K562 treated with DMSO at 1 percent for 24 hours (cell line): ENCODE data around the gene NTMT1. TPM values are rescaled to one million over a fixed set of nuclear protein-coding genes. Genes with fewer than 3 reads are reported as not detected.

Experiments
- total RNA-seq: library from RNA; unstranded; fragments of 300-600 nt; gene quantifications from 2 replicates; pipeline ENCODE4 v1.2.3, GENCODE V29; 2022; ENCODE audit warnings: low read depth; ENCODE audit not compliant: insufficient read depth

The NTMT1 gene
- total RNA-seq, result 57.5 and 61.6 TPM in 2 replicates

GRCh38 chr9:129626079-129626624 is at the start of gene NTMT1:
TSS of gene NTMT1 (plus strand) at chr9:129626163. CDS start at chr9:129632704, 6,541 bp downstream.

GRCh38 chr9:129620669-129621295 is 5.2 kb upstream of the NTMT1 start, which contains the start of gene C9orf50:
TSS of gene C9orf50 (minus strand) at chr9:129621101. CDS start at chr9:129620574, 527 bp downstream.

GRCh38 chr9:129641750-129642585 is 16.0 kb downstream of the NTMT1 start, which contains the start of gene ASB6:
TSS of gene ASB6 (minus strand) at chr9:129642151. CDS start at chr9:129641999, 152 bp downstream.

GRCh38 chr9:129665389-129665775 is 39.4 kb downstream of the NTMT1 start, which contains the start of gene PRRX2:
TSS of gene PRRX2 (plus strand) at chr9:129665647. CDS start at chr9:129665868, 221 bp downstream.

Other genes starting within 250 kb of the NTMT1 start
- gene C9orf50, start 5.1 kb upstream of the NTMT1 start, total RNA-seq, result not detected in 2 replicates
- gene ASB6, start 16.0 kb downstream of the NTMT1 start, total RNA-seq, result 24.0 and 26.7 TPM in 2 replicates
- not detected in 2 replicates for gene PRRX2, start 39.5 kb downstream of the NTMT1 start, total RNA-seq
- 0.37 and 0.60 TPM in 2 replicates for gene PTGES, start 126.9 kb downstream of the NTMT1 start, total RNA-seq
- gene TOR1B, start 177.0 kb downstream of the NTMT1 start, total RNA-seq, result 55.1 TPM in 2 replicates
- 71.6 and 71.7 TPM in 2 replicates for gene TOR1A, start 198.0 kb downstream of the NTMT1 start, total RNA-seq
- 87.3 and 89.2 TPM in 2 replicates for gene C9orf78, start 209.1 kb downstream of the NTMT1 start, total RNA-seq
- 161 TPM in 2 replicates for gene USP20, start 209.3 kb downstream of the NTMT1 start, total RNA-seq